ENCODE data around the gene KDM8. TPM values are rescaled to one million over a fixed set of nuclear protein-coding genes. Genes with fewer than 3 reads are reported as not detected.

KDM8 gene
- total RNA-seq, 1 experiment from 2014 or later, result 15.5 TPM

DNA sequence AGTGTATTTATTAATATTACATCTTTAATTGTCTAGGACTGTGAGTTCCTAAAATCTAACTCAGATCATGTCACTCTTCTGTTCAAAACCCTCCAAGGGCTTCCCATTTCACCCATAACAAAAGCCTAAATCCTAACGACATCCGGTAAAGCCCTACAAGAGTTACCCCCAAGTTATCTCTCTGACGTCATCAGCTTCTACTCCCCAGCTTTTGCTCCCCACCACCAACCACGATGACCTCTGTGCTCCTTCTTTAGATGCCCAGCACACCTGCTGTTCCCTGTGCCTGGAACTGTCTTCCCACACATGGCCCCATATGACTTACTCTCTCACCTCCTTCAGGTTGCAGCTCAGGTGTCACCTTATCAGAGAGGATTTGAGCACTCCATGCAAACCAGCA, 6.3 kb upstream of the KDM8 start:
- H2BK20ac ChIP-seq (ENCODE audit: low read depth, low read length, poor library complexity, severe bottlenecking), result no peak overlapping the region
- no peak overlapping the region for H4K91ac ChIP-seq (ENCODE audit: insufficient read length, low read depth, low read length)
- no peak overlapping the region for H2AK5ac ChIP-seq (ENCODE audit: insufficient read length, low read length)
- WGBS (ENCODE audit: extremely low coverage, insufficient read length, low lambda C conversion rate), result no CpG with 5 or more reads among the region's 4 CpGs
- H2AFZ ChIP-seq (ENCODE audit: low read length), result no peak overlapping the region
- no peak overlapping the region for H3K9ac ChIP-seq (ENCODE audit: extremely low read depth, insufficient read length, low read length)
- H3K23ac ChIP-seq (ENCODE audit: insufficient read length, low read depth, low read length), result no peak overlapping the region
- no peak overlapping the region for H3K14ac ChIP-seq (ENCODE audit: insufficient read depth, low read length)
- H4K8ac ChIP-seq (replicated peaks; ENCODE audit: insufficient read length, low read depth, low read length), result no peak overlapping the region
- TF ChIP-seq CTCF (conservative IDR thresholded peaks at IDR 0.05), result no peak
- H3K79me2 ChIP-seq (ENCODE audit: insufficient read depth, low read length), result no peaks in the 10 kb centered on the region
- no peaks in the 10 kb centered on the region for H3K23me2 ChIP-seq (ENCODE audit: insufficient read length, low read depth, low read length, poor library complexity, severe bottlenecking)
- no peaks in the 10 kb centered on the region for H3K79me1 ChIP-seq (ENCODE audit: insufficient read depth, low read depth, low read length, poor library complexity, severe bottlenecking)
- no peak overlapping the region for H3K27ac ChIP-seq (ENCODE audit: insufficient read length, low read depth, low read length)
- no peak overlapping the region for H3K4me2 ChIP-seq (ENCODE audit: insufficient read depth, insufficient read length, low read length)
- H2BK5ac ChIP-seq (ENCODE audit: insufficient read length, low read length), result no peak overlapping the region
- H3K4me1 Mint-ChIP-seq, result peaks cover 11 to 14% of the 10 kb centered on the region in 2 experiments
- H3K36me3 Mint-ChIP-seq (ENCODE audit: insufficient read depth in 1 of 3, low read depth in 3 of 3), result no peaks in the 10 kb centered on the region
- H2BK15ac ChIP-seq (ENCODE audit: low read depth, low read length), result no peak overlapping the region
- H3K18ac ChIP-seq (ENCODE audit: insufficient read length, low read depth, low read length), result no peak overlapping the region
- no peak overlapping the region for H3K4me3 Mint-ChIP-seq
- DNase-seq, result no peak
- peaks cover 15% of the 10 kb centered on the region for H3K27me3 Mint-ChIP-seq (ENCODE audit: low read depth)
- no peak overlapping the region for H3K4ac ChIP-seq (ENCODE audit: low read depth, low read length)
- H3K27me3 ChIP-seq (ENCODE audit: insufficient read depth, low read length), result no peaks in the 10 kb centered on the region; the same call in 1 of the 2 replicates
- H3K56ac ChIP-seq (ENCODE audit: insufficient read length, low read depth, low read length), result no peak overlapping the region
- peaks cover 7 to 9% of the 10 kb centered on the region in 2 experiments; a peak in 3 of 5 replicates for H3K9me3 Mint-ChIP-seq
- no peak overlapping the region for H3T11ph ChIP-seq (ENCODE audit: low read length)
- H3K27ac Mint-ChIP-seq, result no peak overlapping the region
- no peak overlapping the region for H4K5ac ChIP-seq (ENCODE audit: insufficient read length, low read depth, low read length)
- H4K20me1 ChIP-seq (ENCODE audit: control insufficient read depth, insufficient read depth, insufficient read length), result no peaks in the 10 kb centered on the region
- no peak overlapping the region for H2BK120ac ChIP-seq (ENCODE audit: low read depth, low read length, poor library complexity, severe bottlenecking)
- H3K4me1 ChIP-seq (ENCODE audit: insufficient read depth, low read length), result peaks cover 2% of the 10 kb centered on the region; the same call in 1 of the 2 replicates
- H2BK12ac ChIP-seq (ENCODE audit: insufficient read length, low read depth, low read length), result no peak overlapping the region
- H3K9me3 ChIP-seq (ENCODE audit: control insufficient read depth, low read depth, low read length), result no peaks in the 10 kb centered on the region
